NCI-H1417 treated with DMSO at 0.1 percent for 48 hours (cell line): ENCODE measurements around the gene MAST2.
A peak's percentile ranks its signal among the peaks of the same experiment; 100 is the strongest.
"Not testable (repeated sequence)": the region's sequence is repeated elsewhere in the genome, so short reads cannot be mapped to it uniquely, and the experiment has no call there.

Experiments used
- DNase-seq: peaks from one replicate; lab custom pipeline; 2025; lab: John Stamatoyannopoulos, UW

Gene MAST2

GRCh38 chr1:45938029-45938428 lies 134.6 kb downstream of the MAST2 start:
- no peak for DNase-seq

DNA sequence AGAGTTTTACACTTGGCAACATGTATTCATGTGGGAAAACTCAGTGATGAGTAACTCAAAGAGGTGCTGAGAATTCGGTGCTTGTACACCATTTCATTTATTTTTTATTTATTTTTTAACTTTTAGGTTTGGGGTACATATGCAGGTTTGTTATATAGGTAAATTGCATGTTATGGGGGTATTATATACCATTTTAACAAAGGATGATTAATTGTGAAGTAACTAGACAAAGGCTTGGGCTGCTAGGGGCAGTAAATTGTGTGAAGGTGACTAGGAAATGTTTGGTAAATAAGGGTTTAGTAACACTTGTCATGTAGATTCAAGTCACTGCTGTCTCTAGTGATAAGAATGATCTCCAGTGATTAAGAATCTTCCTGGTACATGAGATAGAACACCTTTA lies 139.0 kb downstream of the MAST2 start:
- DNase-seq = no peak

- DNase-seq = no peak
These were observed 139.8 kb downstream of the MAST2 start for GRCh38 chr1:45943185-45943584.

- no peak for DNase-seq
These were observed 142.0 kb downstream of the MAST2 start for GRCh38 chr1:45945426-45945825.

DNA sequence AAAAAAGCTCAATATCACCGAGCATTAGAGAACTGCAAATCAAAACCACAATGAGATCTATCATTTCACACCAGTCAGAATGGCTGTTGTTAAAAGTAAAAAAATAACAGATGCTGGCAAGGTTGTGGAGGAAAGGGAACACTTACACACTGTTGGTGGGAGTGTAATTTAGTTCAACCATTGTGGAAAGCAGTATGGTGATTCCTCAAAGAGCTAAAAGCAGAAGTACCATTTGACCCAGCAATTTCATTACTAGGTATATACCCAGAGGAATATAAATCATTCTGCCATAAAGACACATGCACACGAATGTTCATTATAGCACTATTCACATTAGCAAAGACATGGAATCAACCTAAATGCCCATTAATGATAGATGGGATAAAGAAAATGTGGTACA lies 146.1 kb downstream of the MAST2 start:
- not testable (repeated sequence) for DNase-seq

- DNase-seq = no peak
These were observed 148.7 kb downstream of the MAST2 start for GRCh38 chr1:45952072-45952471.

GRCh38 chr1:45953934-45954847 lies 150.8 kb downstream of the MAST2 start:
- no peak for DNase-seq

DNA sequence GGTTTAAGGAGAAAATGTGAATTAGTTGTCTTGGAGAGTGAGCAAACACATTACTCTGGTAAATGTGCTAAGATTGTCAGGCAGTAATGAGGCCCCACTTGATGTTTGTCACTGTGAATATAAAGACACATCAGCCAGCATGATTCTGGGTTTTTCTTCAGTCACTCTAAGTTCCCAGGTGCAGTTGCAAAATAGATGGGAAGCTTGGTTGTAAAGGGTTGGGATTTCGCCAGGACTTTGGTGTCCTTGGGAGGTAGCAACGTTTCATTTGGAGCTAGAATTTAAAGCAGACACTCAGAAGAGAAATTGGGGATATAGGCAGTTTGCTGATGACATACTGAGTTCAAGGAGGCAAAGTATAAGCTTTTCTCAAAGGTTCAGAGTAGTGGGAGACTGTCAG lies 154.3 kb downstream of the MAST2 start:
- no peak for DNase-seq

- DNase-seq = no peak
These were observed 154.9 kb downstream of the MAST2 start for GRCh38 chr1:45958317-45958716.

DNA sequence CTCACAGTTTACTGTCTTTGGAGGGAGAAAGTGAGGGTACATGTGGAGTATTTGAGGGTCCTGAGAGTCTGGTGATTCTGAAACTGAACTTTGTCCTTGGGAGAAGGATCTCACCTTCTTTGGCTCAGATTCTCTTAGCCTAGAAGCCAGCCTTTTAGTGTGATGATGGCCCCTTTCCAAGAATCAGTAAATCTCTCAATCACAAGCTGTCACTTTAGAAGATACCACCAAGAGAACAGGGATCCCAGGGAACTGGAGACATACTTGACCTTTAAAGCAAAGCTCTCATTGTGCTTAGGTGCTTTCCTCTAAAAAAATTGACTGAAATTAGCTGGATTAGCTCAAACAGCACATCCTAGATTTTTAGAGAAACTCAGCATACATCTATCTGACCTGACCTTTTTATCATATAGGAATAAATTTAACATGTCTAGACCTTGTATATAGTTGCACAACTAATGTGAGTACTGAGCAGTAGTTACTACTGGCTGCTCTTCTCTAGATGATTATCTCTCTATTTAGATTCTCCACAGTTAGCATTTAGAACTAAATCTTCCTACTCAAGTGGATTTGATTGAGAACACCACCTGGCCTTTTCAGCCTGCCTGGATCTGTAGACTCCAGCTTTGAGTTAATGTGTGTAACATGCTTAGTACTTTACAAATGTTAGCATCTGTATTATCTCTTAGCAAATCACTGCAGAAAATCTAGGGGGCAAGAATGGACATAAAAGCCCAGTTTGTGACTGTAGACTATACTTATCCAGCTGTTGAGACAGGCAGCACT lies 157.7 kb downstream of the MAST2 start:
- no peak for DNase-seq

GRCh38 chr1:45961936-45962335 lies 158.5 kb downstream of the MAST2 start:
- DNase-seq = not testable (repeated sequence)

- no peak for DNase-seq
These were observed 165.7 kb downstream of the MAST2 start for GRCh38 chr1:45968941-45969666.

DNA sequence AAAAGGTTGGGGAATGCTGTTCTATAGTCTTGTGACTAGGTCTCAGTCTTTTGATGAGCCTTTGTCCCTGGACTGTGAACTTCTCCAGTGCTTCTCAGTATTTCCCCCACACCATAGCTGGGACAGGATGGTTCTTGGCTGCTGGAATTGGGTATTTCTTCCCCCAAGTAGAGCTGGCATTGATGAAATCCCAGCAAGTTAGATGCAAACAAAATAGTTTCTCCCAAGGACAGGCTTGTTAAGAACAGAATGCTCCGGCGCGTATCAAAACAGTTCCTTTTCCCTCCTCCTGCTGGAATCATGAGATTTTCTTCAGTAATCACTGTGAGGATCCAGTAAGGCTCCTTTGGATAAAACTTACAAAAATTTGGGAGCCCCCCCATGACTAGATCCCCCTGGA lies 166.5 kb downstream of the MAST2 start:
- no peak for DNase-seq

- DNase-seq = no peak
These were observed 167.9 kb downstream of the MAST2 start for GRCh38 chr1:45971335-45971734.

DNA sequence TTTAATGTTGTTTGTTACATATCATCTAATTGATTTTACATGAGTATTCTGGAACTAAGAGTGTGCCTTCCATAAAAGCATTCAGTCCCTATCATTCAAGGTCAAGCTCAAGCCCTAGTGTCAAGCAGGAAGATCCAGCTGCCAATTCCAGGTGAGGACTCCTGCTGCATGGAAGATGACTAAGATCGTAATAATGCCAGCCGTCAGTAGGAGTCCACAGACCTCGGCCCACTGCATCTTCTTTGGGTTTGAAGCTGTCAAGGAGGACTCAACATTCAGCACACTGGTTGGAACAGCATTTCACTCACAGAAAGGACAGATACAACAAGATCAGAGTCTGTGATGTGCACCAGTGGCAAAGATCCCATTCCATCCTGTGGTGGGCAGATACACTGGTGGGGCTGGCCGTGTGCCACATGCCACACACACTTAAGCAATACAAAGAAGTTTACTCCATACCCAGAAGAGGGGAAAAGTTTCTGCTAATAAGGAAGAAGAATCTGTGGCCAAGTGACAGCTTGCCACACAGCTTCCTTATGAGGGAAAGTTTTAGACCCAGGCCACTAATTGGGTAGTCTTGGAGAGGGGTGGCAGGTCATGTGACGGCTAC lies 168.6 kb downstream of the MAST2 start:
- DNase-seq = no peak

- no peak for DNase-seq
These were observed 169.2 kb downstream of the MAST2 start for GRCh38 chr1:45972621-45973020.

- no peak for DNase-seq
These were observed 169.7 kb downstream of the MAST2 start for GRCh38 chr1:45973121-45973520.

- no peak for DNase-seq
These were observed 171.3 kb downstream of the MAST2 start for GRCh38 chr1:45974541-45975269.

- no peak for DNase-seq
These were observed 173.2 kb downstream of the MAST2 start for GRCh38 chr1:45976623-45977022.

- DNase-seq = peak; percentile 93
These were observed 175.8 kb downstream of the MAST2 start for GRCh38 chr1:45979074-45979777.

- no peak for DNase-seq
These were observed 176.4 kb downstream of the MAST2 start for GRCh38 chr1:45979778-45980176.
